ENCODE measurements around the gene LAMB2. TPM values are rescaled to one million over a fixed set of nuclear protein-coding genes. Genes with fewer than 3 reads are reported as not detected.
A peak's percentile ranks its signal among the peaks of the same experiment; 100 is the strongest.

LAMB2 gene
- total and polyA plus RNA-seq, 2 of the 8 experiments (the other 6 are each of a cell fraction or from before 2014, with no cell fraction given): 112 to 153 TPM

DNA sequence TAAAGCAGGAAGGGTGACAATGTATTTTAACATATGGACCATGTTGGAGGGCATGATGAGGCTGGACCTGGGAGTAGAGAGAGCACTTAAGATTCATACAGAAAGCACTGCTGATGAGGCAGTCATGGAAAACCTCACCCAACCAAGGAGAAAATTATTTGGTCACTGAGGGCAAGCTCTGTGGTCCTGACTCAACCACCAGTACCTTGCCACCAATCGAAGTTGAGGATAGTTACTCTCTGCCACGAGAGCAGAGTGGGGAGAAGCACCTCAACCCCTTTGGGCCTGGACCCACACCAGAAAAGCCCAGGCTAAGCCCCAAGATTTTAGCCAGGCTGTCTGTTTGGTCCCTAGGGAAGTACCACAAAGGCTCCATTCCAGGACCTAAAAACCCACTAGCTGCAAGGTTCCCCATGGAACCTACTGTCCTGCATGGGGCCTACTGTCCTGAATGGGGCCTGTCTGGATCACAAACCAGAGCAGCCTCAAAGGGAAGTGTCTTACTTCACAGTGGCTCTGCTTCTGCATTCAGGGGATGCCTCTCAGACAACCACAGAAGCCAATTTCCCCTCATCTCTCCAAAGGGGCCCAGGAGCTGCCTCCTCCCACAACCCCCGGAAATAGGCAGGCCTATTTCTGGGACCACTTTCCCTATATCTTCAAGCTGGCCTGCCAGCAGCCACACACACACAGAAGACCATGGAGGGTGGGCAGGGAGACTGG, 29.1 kb upstream of the LAMB2 start:
- no peak overlapping the region for H3K56ac ChIP-seq (replicated peaks; ENCODE audit: insufficient read length, low read depth, low read length)
- H3K79me1 ChIP-seq (ENCODE audit: low read depth, low read length): peaks cover 23% of the 10 kb centered on the region
- POLR2A ChIA-PET (ENCODE audit: partially characterized antibody): interaction anchor here (1.1 to 4.3 kb wide), 4 partner anchors 7 to 18 kb away, joined by 3 to 15 read pairs (median 6); partner anchors contain the start of gene KLHDC8B
- no peak overlapping the region for H2BK120ac ChIP-seq (replicated peaks; ENCODE audit: low read depth, low read length)
- H2AFZ ChIP-seq (ENCODE audit: low read length): no peak overlapping the region
- peaks cover 0 to 11% (median 4%) of the 10 kb centered on the region in 4 experiments; a peak in 4 of 7 replicates for H3K4me1 ChIP-seq (replicated peaks in 1 of 4; ENCODE audit: control insufficient read depth in 3 of 4, insufficient read depth in 4 of 4, low read length in 3 of 4)
- H3K79me2 ChIP-seq (ENCODE audit: control insufficient read depth in 1 of 2, insufficient read depth in 2 of 2, low read length in 2 of 2): peaks cover 9 to 25% of the 10 kb centered on the region in 2 experiments; a peak in 3 of 4 replicates
- no peak overlapping the region for H2BK15ac ChIP-seq (ENCODE audit: low read length)
- H4K91ac ChIP-seq (replicated peaks; ENCODE audit: insufficient read length, low read length): no peak overlapping the region
- 0 out of 2 replicates have a peak overlapping the region, but pooled peaks have one; percentile 53 for H4K8ac ChIP-seq (ENCODE audit: extremely low read depth, insufficient read depth, low read length)
- H3K27me3 ChIP-seq (replicated peaks in 1 of 4; ENCODE audit: control insufficient read depth in 3 of 4, extremely low read depth in 1 of 4, insufficient read depth in 3 of 4, low read length in 3 of 4): no peaks in the 10 kb centered on the region
- no peak overlapping the region for H3K4me3 ChIP-seq (ENCODE audit: extremely low read depth in 1 of 4, insufficient read depth in 2 of 4, low read depth in 3 of 4, low read length in 4 of 4)
- WGBS, 2 experiments (ENCODE audit: extremely low coverage in 1 of 2, insufficient coverage in 1 of 2, insufficient read length in 1 of 2, insufficient replicate concordance in 2 of 2, low coverage in 1 of 2, low lambda C conversion rate in 2 of 2, missing lambda C conversion rate in 1 of 2): 83% methylated on average over 3 of the region's 3 CpGs; no CpG with 5 or more reads in 1 of the 2 experiments
- peaks cover 9% of the 10 kb centered on the region for H3K23me2 ChIP-seq (ENCODE audit: low read depth, low read length)
- H4K5ac ChIP-seq (ENCODE audit: insufficient read length, low read depth, low read length): no peak overlapping the region
- peaks cover 3 to 18% of the 10 kb centered on the region in 2 experiments for H4K20me1 ChIP-seq (replicated peaks in 1 of 2; ENCODE audit: control insufficient read depth in 1 of 2, insufficient read depth in 2 of 2, low read length in 2 of 2)
- CTCF ChIA-PET (ENCODE audit: partially characterized antibody): interaction anchor here (0.6 to 2.0 kb wide), 6 partner anchors 9 to 173 kb away, joined by 3 to 7 read pairs (median 3); partner anchors contain the start of gene KLHDC8B
- no peaks in the 10 kb centered on the region for H3K9me3 ChIP-seq (ENCODE audit: insufficient read depth in 2 of 2, low read depth in 1 of 2, low read length in 1 of 2)
- H3K4ac ChIP-seq (replicated peaks; ENCODE audit: insufficient read length, low read depth, low read length): no peak overlapping the region
- no peak overlapping the region for H2AK5ac ChIP-seq (ENCODE audit: low read depth, low read length)
- no peak overlapping the region for H3K9ac ChIP-seq (replicated peaks in 1 of 4; ENCODE audit: extremely low read depth in 1 of 4, low read depth in 3 of 4, low read length in 3 of 4)
- H3K18ac ChIP-seq (ENCODE audit: extremely low read depth, low read length): no peak overlapping the region
- no peak overlapping the region for H3K27ac ChIP-seq (ENCODE audit: low read depth, low read length)
- H2BK12ac ChIP-seq (ENCODE audit: low read depth, low read length): no peak overlapping the region
- H3K23ac ChIP-seq (ENCODE audit: insufficient read length): no peak overlapping the region
- no peak overlapping the region for H3K4me2 ChIP-seq (ENCODE audit: insufficient read depth in 1 of 2, low read depth in 2 of 2, low read length in 2 of 2)
- DNase-seq (ENCODE audit: low read depth in 1 of 2, low spot score in 2 of 2) (no peak), FAIRE-seq (no peak)
- H3K36me3 ChIP-seq (ENCODE audit: control insufficient read depth in 2 of 4, insufficient read depth in 4 of 4, low read length in 3 of 4): peaks cover 5 to 20% (median 12%) of the 10 kb centered on the region in 4 experiments
- no peak overlapping the region for H3K14ac ChIP-seq (ENCODE audit: insufficient read length)
- H2BK5ac ChIP-seq (ENCODE audit: low read depth, low read length): no peak overlapping the region
- H2BK20ac ChIP-seq (ENCODE audit: low read length): no peak overlapping the region
- TF ChIP-seq BCL11A (IDR thresholded peaks at IDR 0.05; ENCODE audit: low read depth in 2 of 2, low read length in 2 of 2) (no peak), SIRT6 (IDR thresholded peaks at IDR 0.05; ENCODE audit: low read length) (no peak), SUZ12 (IDR thresholded peaks at IDR 0.05; ENCODE audit: low read length) (no peak), POLR2AphosphoS5 (IDR thresholded peaks at IDR 0.05; ENCODE audit: low read depth, low read length) (no peak), EZH2 (IDR thresholded peaks at IDR 0.05; ENCODE audit: low read depth, low read length, severe bottlenecking) (no peak), CTBP2 (IDR thresholded peaks at IDR 0.05; ENCODE audit: borderline replicate concordance, insufficient read depth, insufficient read length, low read length) (no peak), EGR1 (IDR thresholded peaks at IDR 0.05; ENCODE audit: borderline replicate concordance, low read depth, low read length) (no peak), TAF1 (IDR thresholded peaks at IDR 0.05; ENCODE audit: low read depth, low read length) (no peak), YY1 (IDR thresholded peaks at IDR 0.05; ENCODE audit: low read depth, low read length) (no peak)
- TF ChIP-seq, protein P1, sequence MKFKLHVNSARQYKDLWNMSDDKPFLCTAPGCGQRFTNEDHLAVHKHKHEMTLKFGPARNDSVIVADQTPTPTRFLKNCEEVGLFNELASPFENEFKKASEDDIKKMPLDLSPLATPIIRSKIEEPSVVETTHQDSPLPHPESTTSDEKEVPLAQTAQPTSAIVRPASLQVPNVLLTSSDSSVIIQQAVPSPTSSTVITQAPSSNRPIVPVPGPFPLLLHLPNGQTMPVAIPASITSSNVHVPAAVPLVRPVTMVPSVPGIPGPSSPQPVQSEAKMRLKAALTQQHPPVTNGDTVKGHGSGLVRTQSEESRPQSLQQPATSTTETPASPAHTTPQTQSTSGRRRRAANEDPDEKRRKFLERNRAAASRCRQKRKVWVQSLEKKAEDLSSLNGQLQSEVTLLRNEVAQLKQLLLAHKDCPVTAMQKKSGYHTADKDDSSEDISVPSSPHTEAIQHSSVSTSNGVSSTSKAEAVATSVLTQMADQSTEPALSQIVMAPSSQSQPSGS (IDR thresholded peaks at IDR 0.05; ENCODE audit: low read length): no peak
